CMK (cell line): ENCODE data around the gene GPR158.

Source experiments
- DNase-seq: peaks from one replicate; pipeline ENCODE4 v3.0.0-alpha.2; 2010; ENCODE audit warnings: low read depth

GPR158 gene

GRCh38 chr10:25578061-25578460 lies 403.3 kb downstream of the GPR158 start:
- DNase-seq = no peak

- DNase-seq = no peak
Measured at GRCh38 chr10:25582961-25583360, 408.2 kb downstream of the GPR158 start.

- no peak for DNase-seq
Measured at GRCh38 chr10:25600651-25601050, 425.9 kb downstream of the GPR158 start.

- DNase-seq = no peak
Measured at GRCh38 chr10:25604591-25604990, 429.8 kb downstream of the GPR158 start.

- DNase-seq = no peak
Measured at GRCh38 chr10:25614652-25615051, 439.9 kb downstream of the GPR158 start.

- DNase-seq = no peak
Measured at GRCh38 chr10:25615926-25616325, 441.1 kb downstream of the GPR158 start.

- DNase-seq = no peak
Measured at GRCh38 chr10:25616903-25617592, 442.2 kb downstream of the GPR158 start.

- no peak for DNase-seq
Measured at GRCh38 chr10:25627606-25628005, 452.8 kb downstream of the GPR158 start.

GRCh38 chr10:25629333-25629732 lies 454.5 kb downstream of the GPR158 start:
- no peak for DNase-seq

GRCh38 chr10:25631471-25631870 lies 456.7 kb downstream of the GPR158 start:
- DNase-seq = no peak

GRCh38 chr10:25632802-25633201 lies 458.0 kb downstream of the GPR158 start:
- no peak for DNase-seq

- DNase-seq = no peak
Measured at GRCh38 chr10:25633542-25633941, 458.7 kb downstream of the GPR158 start.

- DNase-seq = no peak
Measured at GRCh38 chr10:25639646-25640045, 464.8 kb downstream of the GPR158 start.

- no peak for DNase-seq
Measured at GRCh38 chr10:25641595-25641994, 466.8 kb downstream of the GPR158 start.

- no peak for DNase-seq
Measured at GRCh38 chr10:25642721-25643120, 467.9 kb downstream of the GPR158 start.

- DNase-seq = no peak
Measured at GRCh38 chr10:25646371-25646770, 471.6 kb downstream of the GPR158 start.

- DNase-seq = no peak
Measured at GRCh38 chr10:25651534-25651933, 476.7 kb downstream of the GPR158 start.
